Measurements from ENCODE around the gene EYS. TPM values are rescaled to one million over a fixed set of nuclear protein-coding genes. Genes with fewer than 3 reads are reported as not detected.

Gene EYS
- total and polyA plus RNA-seq, 5 donors from 2014 or later: 0.03 to 0.09 (median 0.05) TPM; not detected in 1

DNA sequence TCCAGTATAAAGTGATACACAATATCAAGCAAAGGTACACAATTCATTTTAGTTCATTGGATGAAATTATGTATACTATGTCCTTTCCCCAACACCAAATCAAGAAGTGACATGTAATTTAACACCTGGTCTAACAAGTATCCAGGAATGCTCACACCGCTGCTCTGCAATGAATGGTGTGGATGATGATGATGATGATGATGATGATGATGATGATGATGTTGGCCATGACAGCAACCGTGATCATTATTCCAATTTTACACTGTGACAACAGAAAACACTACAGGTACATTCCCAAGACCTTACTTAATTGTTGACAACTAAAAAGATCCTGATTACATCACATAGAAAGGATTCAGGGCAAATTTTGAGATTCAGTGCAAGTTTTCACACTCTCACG lies 1449.4 kb downstream of the EYS start:
- Histone ChIP-seq H3K27ac (ENCODE audit: insufficient read depth, low read length, poor library complexity, severe bottlenecking) (no peak overlapping the region), H3K27me3 (ENCODE audit: control insufficient read depth, insufficient read depth, low read length) (no peaks in the 10 kb centered on the region), H3K36me3 (ENCODE audit: control insufficient read depth, insufficient read depth, low read length) (no peaks in the 10 kb centered on the region), H3K4me1 (ENCODE audit: control insufficient read depth, insufficient read depth, low read length, poor library complexity, severe bottlenecking) (no peaks in the 10 kb centered on the region), H3K9me3 (ENCODE audit: control insufficient read depth in 2 of 2, low read length in 2 of 2) (no peaks in the 10 kb centered on the region), H3K4me3 (ENCODE audit: low read depth, low read length) (no peak overlapping the region)
- Mint-ChIP-seq H3K27ac (no peak overlapping the region), H3K27me3 (no peaks in the 10 kb centered on the region), H3K36me3 (no peaks in the 10 kb centered on the region), H3K4me3 (no peak overlapping the region), H3K4me1 (no peaks in the 10 kb centered on the region), H3K9me3 (peaks cover 1 to 14% (median 4%) of the 10 kb centered on the region in 7 donors)
- DNase-seq: no peak
- ATAC-seq (ENCODE audit: low read depth in 2 of 2): no peak

DNA sequence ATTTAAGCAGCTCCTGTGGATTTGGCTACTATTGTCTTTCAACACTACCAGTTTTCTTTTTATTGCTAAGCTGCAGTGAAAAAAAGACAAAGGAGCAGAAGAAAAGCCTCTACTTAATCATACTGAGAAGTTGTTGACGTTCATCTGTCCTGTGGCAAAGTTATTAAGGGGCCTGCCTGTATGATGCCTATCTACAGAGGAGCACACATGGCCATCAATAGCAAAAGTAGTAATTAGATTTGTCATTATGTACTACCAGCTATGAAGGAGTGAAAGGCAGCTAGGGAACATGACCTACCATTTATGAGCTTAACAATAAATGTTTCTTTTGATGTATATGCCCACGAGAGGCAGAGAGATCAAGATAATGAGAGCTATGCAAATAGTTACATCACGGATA lies 1450.5 kb downstream of the EYS start:
- H3K4me3 Mint-ChIP-seq: no peak overlapping the region
- no peaks in the 10 kb centered on the region for H3K27me3 Mint-ChIP-seq
- Histone ChIP-seq H3K36me3 (ENCODE audit: control insufficient read depth, insufficient read depth, low read length) (no peaks in the 10 kb centered on the region), H3K4me1 (ENCODE audit: control insufficient read depth, insufficient read depth, low read length, poor library complexity, severe bottlenecking) (no peaks in the 10 kb centered on the region), H3K27me3 (ENCODE audit: control insufficient read depth, insufficient read depth, low read length) (no peaks in the 10 kb centered on the region), H3K4me3 (ENCODE audit: low read depth, low read length) (no peak overlapping the region), H3K9me3 (ENCODE audit: control insufficient read depth in 2 of 2, low read length in 2 of 2) (no peaks in the 10 kb centered on the region), H3K27ac (ENCODE audit: insufficient read depth, low read length, poor library complexity, severe bottlenecking) (no peak overlapping the region)
- no peak for DNase-seq
- no peak overlapping the region for H3K27ac Mint-ChIP-seq
- H3K9me3 Mint-ChIP-seq: peaks cover 1 to 20% (median 5%) of the 10 kb centered on the region in 7 donors
- no peaks in the 10 kb centered on the region for H3K4me1 Mint-ChIP-seq
- no peaks in the 10 kb centered on the region for H3K36me3 Mint-ChIP-seq
- ATAC-seq (ENCODE audit: low read depth in 2 of 2): no peak

DNA sequence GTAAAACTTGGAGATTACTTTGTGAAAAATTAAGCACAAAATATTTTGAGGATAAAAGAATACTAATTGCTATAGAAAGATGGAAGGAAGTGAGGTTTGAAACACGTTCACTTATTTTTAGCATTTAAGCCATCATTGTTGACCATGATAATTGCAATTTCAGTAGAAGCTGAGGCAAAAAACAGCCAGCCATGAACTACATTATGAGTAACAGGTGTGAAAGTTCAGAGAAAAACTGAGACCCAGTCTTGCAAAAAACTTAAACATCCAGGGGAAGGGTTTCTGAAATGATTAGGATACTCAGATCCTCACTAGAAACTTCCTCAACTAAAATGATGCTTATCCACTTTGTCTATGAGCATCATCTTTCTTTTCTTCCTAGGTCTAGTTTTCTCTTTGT lies 1452.0 kb downstream of the EYS start:
- H3K4me3 Mint-ChIP-seq: no peak overlapping the region
- Histone ChIP-seq H3K4me3 (ENCODE audit: low read depth, low read length) (no peak overlapping the region), H3K9me3 (ENCODE audit: control insufficient read depth in 2 of 2, low read length in 2 of 2) (no peaks in the 10 kb centered on the region), H3K27ac (ENCODE audit: insufficient read depth, low read length, poor library complexity, severe bottlenecking) (no peak overlapping the region), H3K36me3 (ENCODE audit: control insufficient read depth, insufficient read depth, low read length) (no peaks in the 10 kb centered on the region), H3K4me1 (ENCODE audit: control insufficient read depth, insufficient read depth, low read length, poor library complexity, severe bottlenecking) (no peaks in the 10 kb centered on the region), H3K27me3 (ENCODE audit: control insufficient read depth, insufficient read depth, low read length) (no peaks in the 10 kb centered on the region)
- peaks cover 1 to 21% (median 4%) of the 10 kb centered on the region in 7 donors for H3K9me3 Mint-ChIP-seq
- no peaks in the 10 kb centered on the region for H3K4me1 Mint-ChIP-seq
- H3K27me3 Mint-ChIP-seq: no peaks in the 10 kb centered on the region
- ATAC-seq (ENCODE audit: low read depth in 2 of 2): no peak
- H3K36me3 Mint-ChIP-seq: no peaks in the 10 kb centered on the region
- DNase-seq: no peak
- no peak overlapping the region for H3K27ac Mint-ChIP-seq

DNA sequence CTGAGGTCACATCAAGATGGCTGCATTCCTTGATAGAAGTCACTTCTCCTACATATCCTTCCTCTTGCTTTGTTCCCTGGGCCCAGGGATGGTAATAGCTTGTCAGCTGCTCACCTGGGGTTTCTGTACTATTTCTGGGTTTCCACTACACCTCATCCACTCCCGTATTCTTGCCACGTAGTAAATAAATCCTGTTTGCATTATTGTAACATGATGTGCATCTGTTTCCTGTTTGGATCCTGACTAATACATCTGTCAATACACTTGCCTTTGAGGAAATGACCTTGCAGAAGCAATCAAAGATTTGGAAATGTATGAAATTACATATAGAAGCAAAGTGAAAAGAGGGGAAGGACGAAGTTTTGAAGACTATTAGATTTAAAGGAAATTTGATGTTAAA lies 1452.5 kb downstream of the EYS start:
- Histone ChIP-seq H3K27ac (ENCODE audit: insufficient read depth, low read length, poor library complexity, severe bottlenecking) (no peak overlapping the region), H3K4me1 (ENCODE audit: control insufficient read depth, insufficient read depth, low read length, poor library complexity, severe bottlenecking) (no peaks in the 10 kb centered on the region), H3K36me3 (ENCODE audit: control insufficient read depth, insufficient read depth, low read length) (no peaks in the 10 kb centered on the region), H3K4me3 (ENCODE audit: low read depth, low read length) (no peak overlapping the region), H3K9me3 (ENCODE audit: control insufficient read depth in 2 of 2, low read length in 2 of 2) (no peaks in the 10 kb centered on the region), H3K27me3 (ENCODE audit: control insufficient read depth, insufficient read depth, low read length) (no peaks in the 10 kb centered on the region)
- H3K36me3 Mint-ChIP-seq: no peaks in the 10 kb centered on the region
- no peak for ATAC-seq (ENCODE audit: low read depth in 2 of 2)
- H3K9me3 Mint-ChIP-seq: peaks cover 2 to 17% (median 4%) of the 10 kb centered on the region in 7 donors
- no peak overlapping the region for H3K27ac Mint-ChIP-seq
- H3K4me1 Mint-ChIP-seq: no peaks in the 10 kb centered on the region
- DNase-seq: no peak
- no peak overlapping the region for H3K4me3 Mint-ChIP-seq
- no peaks in the 10 kb centered on the region for H3K27me3 Mint-ChIP-seq

DNA sequence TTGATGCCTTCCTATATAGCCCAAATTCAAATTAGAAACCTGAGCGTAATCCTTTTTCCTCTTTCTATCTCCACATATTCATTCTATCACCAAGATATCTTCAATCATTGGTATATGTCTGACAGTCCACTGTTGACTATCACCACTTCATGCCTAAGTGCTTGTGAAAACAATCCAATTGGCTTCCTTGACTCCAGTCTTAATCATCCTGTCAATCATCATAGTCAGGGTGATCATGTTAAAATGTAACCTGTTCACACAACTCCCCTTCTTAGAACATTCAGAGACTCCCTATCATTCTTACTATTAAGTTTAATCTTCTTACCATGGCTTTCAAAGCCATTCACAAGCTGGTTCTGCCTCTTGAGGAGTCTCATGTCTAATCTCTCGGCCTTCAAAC lies 1454.8 kb downstream of the EYS start:
- H3K36me3 Mint-ChIP-seq: no peaks in the 10 kb centered on the region
- DNase-seq (no peak), ATAC-seq (ENCODE audit: low read depth in 2 of 2) (no peak)
- no peak overlapping the region for H3K27ac ChIP-seq (ENCODE audit: insufficient read depth, low read length, poor library complexity, severe bottlenecking)
- H3K27me3 ChIP-seq (ENCODE audit: control insufficient read depth, insufficient read depth, low read length): no peaks in the 10 kb centered on the region
- H3K27ac Mint-ChIP-seq: no peak overlapping the region
- no peak overlapping the region for H3K4me3 Mint-ChIP-seq
- no peaks in the 10 kb centered on the region for H3K36me3 ChIP-seq (ENCODE audit: control insufficient read depth, insufficient read depth, low read length)
- H3K4me3 ChIP-seq (ENCODE audit: low read depth, low read length): no peak overlapping the region
- H3K4me1 ChIP-seq (ENCODE audit: control insufficient read depth, insufficient read depth, low read length, poor library complexity, severe bottlenecking): no peaks in the 10 kb centered on the region
- H3K9me3 ChIP-seq (ENCODE audit: control insufficient read depth in 2 of 2, low read length in 2 of 2): no peaks in the 10 kb centered on the region
- H3K9me3 Mint-ChIP-seq: peaks cover 0 to 21% (median 5%) of the 10 kb centered on the region in 7 donors
- no peaks in the 10 kb centered on the region for H3K27me3 Mint-ChIP-seq
- H3K4me1 Mint-ChIP-seq: no peaks in the 10 kb centered on the region

DNA sequence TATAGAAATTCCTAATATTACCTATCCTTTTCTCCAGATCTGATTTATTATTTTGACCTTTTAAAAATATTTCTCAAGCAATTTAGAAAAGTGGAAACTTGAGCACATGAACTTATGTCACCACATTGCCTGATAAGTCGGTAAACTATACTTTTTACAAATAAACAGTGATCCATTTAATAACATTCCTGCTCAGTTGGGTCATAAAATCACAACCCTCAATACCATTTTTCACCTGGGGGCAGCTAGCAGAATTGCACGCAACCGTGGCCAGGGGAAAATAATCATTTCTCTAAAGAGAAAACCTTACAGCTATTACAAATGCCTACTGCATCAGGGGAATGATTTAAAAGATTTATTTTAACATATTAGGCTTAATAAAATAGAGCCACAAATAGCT lies 1456.9 kb downstream of the EYS start:
- Mint-ChIP-seq H3K4me1 (no peaks in the 10 kb centered on the region), H3K27me3 (no peaks in the 10 kb centered on the region), H3K9me3 (peaks cover 0 to 28% (median 5%) of the 10 kb centered on the region in 7 donors), H3K36me3 (no peaks in the 10 kb centered on the region), H3K27ac (no peak overlapping the region), H3K4me3 (no peak overlapping the region)
- Histone ChIP-seq H3K27ac (ENCODE audit: insufficient read depth, low read length, poor library complexity, severe bottlenecking) (no peak overlapping the region), H3K4me1 (ENCODE audit: control insufficient read depth, insufficient read depth, low read length, poor library complexity, severe bottlenecking) (no peaks in the 10 kb centered on the region), H3K36me3 (ENCODE audit: control insufficient read depth, insufficient read depth, low read length) (no peaks in the 10 kb centered on the region), H3K4me3 (ENCODE audit: low read depth, low read length) (no peak overlapping the region), H3K27me3 (ENCODE audit: control insufficient read depth, insufficient read depth, low read length) (no peaks in the 10 kb centered on the region), H3K9me3 (ENCODE audit: control insufficient read depth in 2 of 2, low read length in 2 of 2) (no peaks in the 10 kb centered on the region)
- ATAC-seq (ENCODE audit: low read depth in 2 of 2) (no peak), DNase-seq (no peak)

DNA sequence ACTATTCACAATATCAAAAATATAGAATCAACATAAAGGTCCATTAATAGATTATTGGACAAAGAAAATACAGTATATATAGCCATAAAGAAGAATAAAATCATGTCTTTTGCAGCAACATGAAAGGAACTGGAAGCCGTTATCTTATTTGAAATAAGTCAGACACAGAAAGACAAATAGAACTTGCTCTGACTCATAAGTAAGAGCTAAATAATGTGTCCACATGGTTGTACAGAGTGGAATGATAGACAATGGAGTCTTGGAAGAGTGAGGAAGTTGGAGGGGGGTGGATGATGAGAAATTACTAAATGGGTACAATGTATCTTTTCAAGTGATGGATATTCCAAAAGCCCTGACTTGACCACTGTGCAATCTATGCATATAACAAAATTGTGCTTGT lies 1457.9 kb downstream of the EYS start:
- Histone ChIP-seq H3K9me3 (ENCODE audit: control insufficient read depth in 2 of 2, low read length in 2 of 2) (no peaks in the 10 kb centered on the region), H3K4me1 (ENCODE audit: control insufficient read depth, insufficient read depth, low read length, poor library complexity, severe bottlenecking) (no peaks in the 10 kb centered on the region), H3K36me3 (ENCODE audit: control insufficient read depth, insufficient read depth, low read length) (no peaks in the 10 kb centered on the region), H3K27ac (ENCODE audit: insufficient read depth, low read length, poor library complexity, severe bottlenecking) (no peak overlapping the region), H3K4me3 (ENCODE audit: low read depth, low read length) (no peak overlapping the region), H3K27me3 (ENCODE audit: control insufficient read depth, insufficient read depth, low read length) (no peaks in the 10 kb centered on the region)
- Mint-ChIP-seq H3K4me1 (no peaks in the 10 kb centered on the region), H3K27me3 (no peaks in the 10 kb centered on the region), H3K36me3 (no peaks in the 10 kb centered on the region), H3K4me3 (no peak overlapping the region), H3K9me3 (peaks cover 0 to 26% (median 7%) of the 10 kb centered on the region in 7 donors), H3K27ac (no peak overlapping the region)
- DNase-seq (no peak), ATAC-seq (ENCODE audit: low read depth in 2 of 2) (no peak)

DNA sequence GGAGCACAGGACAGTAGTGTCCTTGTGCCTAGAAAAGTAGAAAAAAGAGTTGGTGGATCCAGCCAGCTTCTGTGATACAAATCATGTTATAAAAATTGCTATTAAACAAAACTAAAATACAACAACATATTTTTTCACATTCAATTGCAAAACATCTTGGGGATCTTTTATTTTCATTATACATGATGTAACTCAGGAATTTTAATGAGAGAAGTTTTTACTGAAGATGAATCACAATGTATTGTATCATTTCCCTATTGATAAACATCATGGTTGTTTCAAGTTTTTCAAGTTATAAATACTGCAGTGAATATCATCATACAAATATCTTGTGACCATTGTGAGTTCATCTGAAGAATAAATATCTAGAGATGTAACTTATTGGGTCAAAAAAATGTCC lies 1463.4 kb downstream of the EYS start:
- no peak for ATAC-seq (ENCODE audit: low read depth in 2 of 2)
- H3K36me3 ChIP-seq (ENCODE audit: control insufficient read depth, insufficient read depth, low read length): no peaks in the 10 kb centered on the region
- H3K4me1 ChIP-seq (ENCODE audit: control insufficient read depth, insufficient read depth, low read length, poor library complexity, severe bottlenecking): no peaks in the 10 kb centered on the region
- H3K4me1 Mint-ChIP-seq: no peaks in the 10 kb centered on the region
- H3K9me3 Mint-ChIP-seq: peaks cover 0 to 38% (median 11%) of the 10 kb centered on the region in 7 donors
- no peak overlapping the region for H3K4me3 ChIP-seq (ENCODE audit: low read depth, low read length)
- H3K27ac ChIP-seq (ENCODE audit: insufficient read depth, low read length, poor library complexity, severe bottlenecking): no peak overlapping the region
- H3K4me3 Mint-ChIP-seq: no peak overlapping the region
- H3K36me3 Mint-ChIP-seq: no peaks in the 10 kb centered on the region
- DNase-seq: no peak
- no peaks in the 10 kb centered on the region for H3K27me3 ChIP-seq (ENCODE audit: control insufficient read depth, insufficient read depth, low read length)
- peaks cover 0 to 3% of the 10 kb centered on the region in 2 experiments for H3K9me3 ChIP-seq (ENCODE audit: control insufficient read depth in 2 of 2, low read length in 2 of 2)
- no peak overlapping the region for H3K27ac Mint-ChIP-seq
- no peaks in the 10 kb centered on the region for H3K27me3 Mint-ChIP-seq
